ENCODE results near the gene KRTAP19-7. TPM values are rescaled to one million over a fixed set of nuclear protein-coding genes. Genes with fewer than 3 reads are reported as not detected.

The KRTAP19-7 gene
- polyA plus RNA-seq, 1 donor (not counting 4 experiments of a cell fraction or from before 2014, with no cell fraction given): not detected

DNA sequence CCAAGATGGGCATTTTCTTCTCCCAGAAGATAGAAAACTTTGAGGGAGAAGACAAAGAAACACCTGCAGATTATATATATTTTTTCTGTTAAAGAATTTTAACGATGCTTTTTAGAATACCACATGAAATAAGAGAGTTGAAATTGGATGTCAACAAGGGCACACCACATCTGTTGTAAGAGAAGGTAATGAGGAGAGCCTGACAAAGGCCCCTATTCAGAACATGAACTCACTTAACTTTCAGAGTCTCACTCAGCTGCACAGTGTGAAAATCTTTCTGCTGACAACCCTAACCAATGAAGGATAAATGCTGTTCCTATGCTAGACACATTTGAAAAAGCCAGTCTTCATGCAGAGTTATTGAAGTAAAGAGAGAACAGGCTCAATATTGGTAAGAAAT is 21.8 kb upstream of the KRTAP19-7 start:
- dilution Hi-C loops (cut with MboI; ENCODE audit: extremely low pct_ligation_motif_present, low sequenced_read_pairs): no loop called here
- Histone ChIP-seq H3K27me3 (ENCODE audit: control insufficient read depth, extremely low read depth, insufficient read depth, low read length) (no peaks in the 10 kb centered on the region), H3K36me3 (ENCODE audit: control insufficient read depth in 2 of 2, extremely low read depth in 1 of 2, insufficient read depth in 2 of 2, low read length in 2 of 2) (no peaks in the 10 kb centered on the region), H2AFZ (ENCODE audit: control insufficient read depth, low read length) (no peak overlapping the region), H3K9me1 (ENCODE audit: control insufficient read depth, extremely low read depth, insufficient read depth, low read length) (no peaks in the 10 kb centered on the region), H3K27ac (ENCODE audit: control insufficient read depth, insufficient read depth, low read length) (no peak overlapping the region), H3K4me3 (ENCODE audit: control insufficient read depth in 2 of 3, extremely low read depth in 1 of 3, insufficient read depth in 2 of 3, low read depth in 1 of 3, low read length in 3 of 3) (no peak overlapping the region), H3K9me3 (ENCODE audit: control insufficient read depth, low read depth, low read length) (no peaks in the 10 kb centered on the region), H3K4me2 (ENCODE audit: control insufficient read depth, extremely low read depth, insufficient read depth, low read depth, low read length) (no peak overlapping the region), H3K9ac (ENCODE audit: control insufficient read depth, extremely low read depth, insufficient read depth, low read length) (no peak overlapping the region), H3K79me2 (ENCODE audit: control insufficient read depth, insufficient read depth, low read length) (no peaks in the 10 kb centered on the region), H4K20me1 (ENCODE audit: control insufficient read depth, extremely low read depth, insufficient read depth, low read length) (no peaks in the 10 kb centered on the region), H3K4me1 (ENCODE audit: control insufficient read depth, extremely low read depth, insufficient read depth, low read length) (no peaks in the 10 kb centered on the region)
- no peak for FAIRE-seq
- TF ChIP-seq, protein P1, sequence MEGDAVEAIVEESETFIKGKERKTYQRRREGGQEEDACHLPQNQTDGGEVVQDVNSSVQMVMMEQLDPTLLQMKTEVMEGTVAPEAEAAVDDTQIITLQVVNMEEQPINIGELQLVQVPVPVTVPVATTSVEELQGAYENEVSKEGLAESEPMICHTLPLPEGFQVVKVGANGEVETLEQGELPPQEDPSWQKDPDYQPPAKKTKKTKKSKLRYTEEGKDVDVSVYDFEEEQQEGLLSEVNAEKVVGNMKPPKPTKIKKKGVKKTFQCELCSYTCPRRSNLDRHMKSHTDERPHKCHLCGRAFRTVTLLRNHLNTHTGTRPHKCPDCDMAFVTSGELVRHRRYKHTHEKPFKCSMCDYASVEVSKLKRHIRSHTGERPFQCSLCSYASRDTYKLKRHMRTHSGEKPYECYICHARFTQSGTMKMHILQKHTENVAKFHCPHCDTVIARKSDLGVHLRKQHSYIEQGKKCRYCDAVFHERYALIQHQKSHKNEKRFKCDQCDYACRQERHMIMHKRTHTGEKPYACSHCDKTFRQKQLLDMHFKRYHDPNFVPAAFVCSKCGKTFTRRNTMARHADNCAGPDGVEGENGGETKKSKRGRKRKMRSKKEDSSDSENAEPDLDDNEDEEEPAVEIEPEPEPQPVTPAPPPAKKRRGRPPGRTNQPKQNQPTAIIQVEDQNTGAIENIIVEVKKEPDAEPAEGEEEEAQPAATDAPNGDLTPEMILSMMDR (optimal IDR thresholded peaks at IDR 0.05 in 1 of 3, IDR thresholded peaks at IDR 0.05 in 1 of 3, conservative IDR thresholded peaks at IDR 0.05 in 1 of 3; ENCODE audit: extremely low read depth in 1 of 3, insufficient read depth in 2 of 3, low read length in 3 of 3): no peak
- no peak for TF ChIP-seq EZH2 (IDR thresholded peaks at IDR 0.05; ENCODE audit: low read length)
- DNase-seq (ENCODE audit: low read depth, low spot score): no peak

DNA sequence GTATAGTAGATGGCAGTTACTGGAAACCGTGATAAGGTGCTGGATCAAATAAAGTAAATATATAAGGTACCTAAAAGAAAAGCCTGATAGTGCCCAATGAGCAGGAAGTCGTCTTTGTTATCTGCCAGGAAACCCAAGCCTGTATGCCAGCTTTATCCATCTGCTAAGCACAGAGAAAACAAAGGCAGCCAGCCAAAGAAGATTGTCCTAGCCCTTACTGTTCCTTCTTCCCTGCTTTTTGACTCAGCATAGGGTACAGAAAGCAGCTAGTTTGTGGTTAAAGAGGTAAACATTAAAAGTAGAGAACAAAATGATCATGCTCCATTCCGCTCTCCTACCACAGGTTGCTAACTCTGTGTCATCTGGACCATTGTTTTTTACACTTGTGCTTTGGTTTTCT is 19.0 kb upstream of the KRTAP19-7 start:
- no peak overlapping the region for H3K9ac ChIP-seq (ENCODE audit: control insufficient read depth, extremely low read depth, insufficient read depth, low read length)
- H3K4me2 ChIP-seq (ENCODE audit: control insufficient read depth, extremely low read depth, insufficient read depth, low read depth, low read length): no peak overlapping the region
- H3K27me3 ChIP-seq (ENCODE audit: control insufficient read depth, extremely low read depth, insufficient read depth, low read length): no peaks in the 10 kb centered on the region
- H3K27ac ChIP-seq (ENCODE audit: control insufficient read depth, insufficient read depth, low read length): no peak overlapping the region
- H2AFZ ChIP-seq (ENCODE audit: control insufficient read depth, low read length): no peak overlapping the region
- H3K9me1 ChIP-seq (ENCODE audit: control insufficient read depth, extremely low read depth, insufficient read depth, low read length): no peaks in the 10 kb centered on the region
- DNase-seq (ENCODE audit: low read depth, low spot score) (no peak), FAIRE-seq (no peak)
- dilution Hi-C loops (cut with MboI; ENCODE audit: extremely low pct_ligation_motif_present, low sequenced_read_pairs): no loop called here
- no peaks in the 10 kb centered on the region for H4K20me1 ChIP-seq (ENCODE audit: control insufficient read depth, extremely low read depth, insufficient read depth, low read length)
- H3K36me3 ChIP-seq (ENCODE audit: control insufficient read depth in 2 of 2, extremely low read depth in 1 of 2, insufficient read depth in 2 of 2, low read length in 2 of 2): no peaks in the 10 kb centered on the region
- TF ChIP-seq, protein P1 (optimal IDR thresholded peaks at IDR 0.05 in 1 of 3, IDR thresholded peaks at IDR 0.05 in 1 of 3, conservative IDR thresholded peaks at IDR 0.05 in 1 of 3; ENCODE audit: extremely low read depth in 1 of 3, insufficient read depth in 2 of 3, low read length in 3 of 3): no peak
- TF ChIP-seq EZH2 (IDR thresholded peaks at IDR 0.05; ENCODE audit: low read length): no peak
- H3K9me3 ChIP-seq (ENCODE audit: control insufficient read depth, low read depth, low read length): no peaks in the 10 kb centered on the region
- no peaks in the 10 kb centered on the region for H3K4me1 ChIP-seq (ENCODE audit: control insufficient read depth, extremely low read depth, insufficient read depth, low read length)
- H3K4me3 ChIP-seq (ENCODE audit: control insufficient read depth in 2 of 3, extremely low read depth in 1 of 3, insufficient read depth in 2 of 3, low read depth in 1 of 3, low read length in 3 of 3): no peak overlapping the region
- H3K79me2 ChIP-seq (ENCODE audit: control insufficient read depth, insufficient read depth, low read length): no peaks in the 10 kb centered on the region

Data from keratinocyte (primary cell).